Measurements from ENCODE around the gene S100A4.
A peak's percentile ranks its signal among the peaks of the same experiment; 100 is the strongest.
"Not testable (repeated sequence)": the region's sequence is repeated elsewhere in the genome, so short reads cannot be mapped to it uniquely, and the experiment has no call there.

The S100A4 gene

GRCh38 chr1:153562021-153562420 lies 16.4 kb upstream of the S100A4 start:
- peaks cover 13% of the 10 kb centered on the region for H3K4me1 Mint-ChIP-seq (ENCODE audit: low read depth)
- not testable (repeated sequence) for DNase-seq (ENCODE audit: low spot score); H3K4me3 Mint-ChIP-seq; H3K27me3 Mint-ChIP-seq (ENCODE audit: low read depth); H3K9me3 Mint-ChIP-seq; H3K27ac Mint-ChIP-seq; H3K36me3 Mint-ChIP-seq (ENCODE audit: low read depth)

GRCh38 chr1:153561466-153561985 lies 15.9 kb upstream of the S100A4 start:
- no peak overlapping the region for H3K4me3 Mint-ChIP-seq
- no peaks in the 10 kb centered on the region for H3K9me3 Mint-ChIP-seq
- no peak for DNase-seq (ENCODE audit: low spot score)
- H3K27me3 Mint-ChIP-seq (ENCODE audit: low read depth), result no peaks in the 10 kb centered on the region
- no peaks in the 10 kb centered on the region for H3K36me3 Mint-ChIP-seq (ENCODE audit: low read depth)
- H3K27ac Mint-ChIP-seq, result no peak overlapping the region
- H3K4me1 Mint-ChIP-seq (ENCODE audit: low read depth), result peaks cover 9% of the 10 kb centered on the region

GRCh38 chr1:153560771-153561465 lies 15.3 kb upstream of the S100A4 start:
- Mint-ChIP-seq H3K27ac (no peak overlapping the region), H3K27me3 (ENCODE audit: low read depth) (no peaks in the 10 kb centered on the region), H3K4me3 (no peak overlapping the region), H3K4me1 (ENCODE audit: low read depth) (peaks cover 5% of the 10 kb centered on the region), H3K36me3 (ENCODE audit: low read depth) (no peaks in the 10 kb centered on the region), H3K9me3 (no peaks in the 10 kb centered on the region)
- DNase-seq (ENCODE audit: low spot score), result no peak

- no peak overlapping the region for H3K27ac Mint-ChIP-seq
- no peaks in the 10 kb centered on the region for H3K9me3 Mint-ChIP-seq
- H3K4me1 Mint-ChIP-seq (ENCODE audit: low read depth), result peaks cover 1% of the 10 kb centered on the region
- H3K4me3 Mint-ChIP-seq, result no peak overlapping the region
- DNase-seq (ENCODE audit: low spot score), result no peak
- H3K27me3 Mint-ChIP-seq (ENCODE audit: low read depth), result no peaks in the 10 kb centered on the region
- H3K36me3 Mint-ChIP-seq (ENCODE audit: low read depth), result no peaks in the 10 kb centered on the region
Measured at GRCh38 chr1:153560241-153560640, 14.6 kb upstream of the S100A4 start.

GRCh38 chr1:153557877-153558276 lies 12.3 kb upstream of the S100A4 start:
- DNase-seq (ENCODE audit: low spot score), result no peak
- peaks cover 7% of the 10 kb centered on the region for H3K4me1 Mint-ChIP-seq (ENCODE audit: low read depth)
- no peaks in the 10 kb centered on the region for H3K9me3 Mint-ChIP-seq
- no peaks in the 10 kb centered on the region for H3K27me3 Mint-ChIP-seq (ENCODE audit: low read depth)
- H3K27ac Mint-ChIP-seq, result no peak overlapping the region
- no peaks in the 10 kb centered on the region for H3K36me3 Mint-ChIP-seq (ENCODE audit: low read depth)
- no peak overlapping the region for H3K4me3 Mint-ChIP-seq

- no peaks in the 10 kb centered on the region for H3K27me3 Mint-ChIP-seq (ENCODE audit: low read depth)
- no peaks in the 10 kb centered on the region for H3K9me3 Mint-ChIP-seq
- H3K4me3 Mint-ChIP-seq, result no peak overlapping the region
- no peak overlapping the region for H3K27ac Mint-ChIP-seq
- no peak for DNase-seq (ENCODE audit: low spot score)
- H3K4me1 Mint-ChIP-seq (ENCODE audit: low read depth), result peaks cover 6% of the 10 kb centered on the region
- H3K36me3 Mint-ChIP-seq (ENCODE audit: low read depth), result no peaks in the 10 kb centered on the region
Measured at GRCh38 chr1:153556348-153556747, 10.7 kb upstream of the S100A4 start.

- no peaks in the 10 kb centered on the region for H3K27me3 Mint-ChIP-seq (ENCODE audit: low read depth)
- DNase-seq (ENCODE audit: low spot score), result no peak
- H3K36me3 Mint-ChIP-seq (ENCODE audit: low read depth), result no peaks in the 10 kb centered on the region
- H3K4me1 Mint-ChIP-seq (ENCODE audit: low read depth), result peaks cover 7% of the 10 kb centered on the region
- H3K9me3 Mint-ChIP-seq, result no peaks in the 10 kb centered on the region
- H3K27ac Mint-ChIP-seq, result peak overlapping the region; percentile 5
- no peak overlapping the region for H3K4me3 Mint-ChIP-seq
Measured at GRCh38 chr1:153553830-153554541, 8.4 kb upstream of the S100A4 start.

- Mint-ChIP-seq H3K27ac (no peak overlapping the region), H3K4me1 (ENCODE audit: low read depth) (peaks cover 16% of the 10 kb centered on the region), H3K36me3 (ENCODE audit: low read depth) (no peaks in the 10 kb centered on the region), H3K9me3 (no peaks in the 10 kb centered on the region), H3K27me3 (ENCODE audit: low read depth) (no peaks in the 10 kb centered on the region), H3K4me3 (no peak overlapping the region)
- DNase-seq (ENCODE audit: low spot score), result no peak
Measured at GRCh38 chr1:153553096-153553495, 7.5 kb upstream of the S100A4 start.

GRCh38 chr1:153552335-153552734 lies 6.7 kb upstream of the S100A4 start:
- H3K4me3 Mint-ChIP-seq, result no peak overlapping the region
- no peaks in the 10 kb centered on the region for H3K36me3 Mint-ChIP-seq (ENCODE audit: low read depth)
- no peaks in the 10 kb centered on the region for H3K9me3 Mint-ChIP-seq
- DNase-seq (ENCODE audit: low spot score), result no peak
- H3K4me1 Mint-ChIP-seq (ENCODE audit: low read depth), result peaks cover 21% of the 10 kb centered on the region
- no peak overlapping the region for H3K27ac Mint-ChIP-seq
- no peaks in the 10 kb centered on the region for H3K27me3 Mint-ChIP-seq (ENCODE audit: low read depth)

GRCh38 chr1:153550827-153551500 lies 5.4 kb upstream of the S100A4 start:
- Mint-ChIP-seq H3K36me3 (ENCODE audit: low read depth) (no peaks in the 10 kb centered on the region), H3K4me1 (ENCODE audit: low read depth) (peaks cover 29% of the 10 kb centered on the region), H3K27ac (no peak overlapping the region), H3K4me3 (no peak overlapping the region), H3K9me3 (no peaks in the 10 kb centered on the region), H3K27me3 (ENCODE audit: low read depth) (no peaks in the 10 kb centered on the region)
- no peak for DNase-seq (ENCODE audit: low spot score)

- Mint-ChIP-seq H3K9me3 (no peaks in the 10 kb centered on the region), H3K27me3 (ENCODE audit: low read depth) (no peaks in the 10 kb centered on the region), H3K36me3 (ENCODE audit: low read depth) (peaks cover 2% of the 10 kb centered on the region), H3K27ac (peak overlapping the region; percentile 21), H3K4me3 (no peak overlapping the region), H3K4me1 (ENCODE audit: low read depth) (peaks cover 35% of the 10 kb centered on the region)
- DNase-seq (ENCODE audit: low spot score), result no peak
Measured at GRCh38 chr1:153550398-153550758, 4.8 kb upstream of the S100A4 start.

- no peak overlapping the region for H3K4me3 Mint-ChIP-seq
- peaks cover 7% of the 10 kb centered on the region for H3K36me3 Mint-ChIP-seq (ENCODE audit: low read depth)
- no peaks in the 10 kb centered on the region for H3K27me3 Mint-ChIP-seq (ENCODE audit: low read depth)
- H3K9me3 Mint-ChIP-seq, result no peaks in the 10 kb centered on the region
- H3K4me1 Mint-ChIP-seq (ENCODE audit: low read depth), result peaks cover 40% of the 10 kb centered on the region
- peak overlapping the region; percentile 21 for H3K27ac Mint-ChIP-seq
- DNase-seq (ENCODE audit: low spot score), result no peak
Measured at GRCh38 chr1:153549741-153550397, 4.3 kb upstream of the S100A4 start.

- Mint-ChIP-seq H3K27me3 (ENCODE audit: low read depth) (no peaks in the 10 kb centered on the region), H3K36me3 (ENCODE audit: low read depth) (peaks cover 16% of the 10 kb centered on the region), H3K9me3 (no peaks in the 10 kb centered on the region), H3K4me1 (ENCODE audit: low read depth) (peaks cover 48% of the 10 kb centered on the region), H3K4me3 (no peak within 1 kb of the TSS), H3K27ac (peak within 1 kb of the TSS; percentile 75)
- no peak for DNase-seq (ENCODE audit: low spot score)
Measured at GRCh38 chr1:153548722-153549688, 3.4 kb upstream of the S100A4 start, which contains the start of gene S100A3. S100A3 (minus strand) TSS chr1:153549258; CDS start chr1:153548485, 773 bp downstream.

Data from T-helper 2 cell treated with Interferon-gamma antibody and Interleukin-4, amounts not matched to agents 5 μg/mL and 100 μg/mL, for 36 hours (primary cell).